Measurements from ENCODE around the gene COL5A1.

COL5A1 gene

DNA sequence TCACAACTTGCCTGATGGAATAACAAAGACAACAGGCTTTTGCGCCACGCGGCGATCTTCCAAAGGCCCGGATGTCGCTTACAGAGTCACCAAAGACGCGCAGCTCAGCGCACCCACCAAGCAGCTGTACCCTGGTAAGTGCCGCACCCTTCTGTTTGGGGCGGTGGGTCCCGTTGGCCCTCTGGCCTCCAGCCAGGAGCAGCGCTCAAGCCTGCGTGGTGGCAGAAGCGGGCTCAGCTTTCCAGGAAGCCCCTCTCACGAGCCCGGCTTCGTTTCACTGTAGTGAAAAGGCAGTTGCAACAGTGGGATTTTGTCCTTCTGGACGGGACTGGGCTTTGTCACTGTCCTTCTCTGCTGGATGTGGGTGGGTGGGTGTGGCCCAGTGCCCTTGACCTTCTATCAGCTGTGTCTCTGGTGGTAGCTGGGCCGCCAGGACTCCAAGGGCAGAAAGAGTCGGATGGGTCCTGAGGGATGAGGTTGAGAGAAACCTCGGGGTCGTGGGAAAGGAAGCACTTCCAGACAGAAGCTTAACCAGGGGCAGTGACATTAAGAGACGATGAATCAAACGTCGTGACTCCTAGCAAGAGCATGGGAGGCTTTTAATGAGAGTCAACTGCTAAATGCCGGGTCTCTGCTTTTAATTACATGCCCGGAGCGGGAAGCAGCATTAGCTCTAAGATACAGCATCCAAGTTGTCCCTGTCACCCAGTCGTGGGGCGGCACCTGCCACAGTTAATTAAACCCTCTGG lies 49.5 kb downstream of the COL5A1 start:
- in situ Hi-C loops (cut with HindIII; ENCODE audit: low sequenced_read_pairs): loop anchor here (5.0 kb wide), 2 partner anchors 51 to 249 kb away; no protein-coding TSS in a partner anchor
- DNase-seq (ENCODE audit: low read depth): no peak
- H3K4me3 ChIP-seq (ENCODE audit: low read depth, low read length): no peak overlapping the region
- TF ChIP-seq, protein P1, sequence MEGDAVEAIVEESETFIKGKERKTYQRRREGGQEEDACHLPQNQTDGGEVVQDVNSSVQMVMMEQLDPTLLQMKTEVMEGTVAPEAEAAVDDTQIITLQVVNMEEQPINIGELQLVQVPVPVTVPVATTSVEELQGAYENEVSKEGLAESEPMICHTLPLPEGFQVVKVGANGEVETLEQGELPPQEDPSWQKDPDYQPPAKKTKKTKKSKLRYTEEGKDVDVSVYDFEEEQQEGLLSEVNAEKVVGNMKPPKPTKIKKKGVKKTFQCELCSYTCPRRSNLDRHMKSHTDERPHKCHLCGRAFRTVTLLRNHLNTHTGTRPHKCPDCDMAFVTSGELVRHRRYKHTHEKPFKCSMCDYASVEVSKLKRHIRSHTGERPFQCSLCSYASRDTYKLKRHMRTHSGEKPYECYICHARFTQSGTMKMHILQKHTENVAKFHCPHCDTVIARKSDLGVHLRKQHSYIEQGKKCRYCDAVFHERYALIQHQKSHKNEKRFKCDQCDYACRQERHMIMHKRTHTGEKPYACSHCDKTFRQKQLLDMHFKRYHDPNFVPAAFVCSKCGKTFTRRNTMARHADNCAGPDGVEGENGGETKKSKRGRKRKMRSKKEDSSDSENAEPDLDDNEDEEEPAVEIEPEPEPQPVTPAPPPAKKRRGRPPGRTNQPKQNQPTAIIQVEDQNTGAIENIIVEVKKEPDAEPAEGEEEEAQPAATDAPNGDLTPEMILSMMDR (IDR thresholded peaks at IDR 0.05; ENCODE audit: low read depth, low read length, missing control alignments): no peak

DNA sequence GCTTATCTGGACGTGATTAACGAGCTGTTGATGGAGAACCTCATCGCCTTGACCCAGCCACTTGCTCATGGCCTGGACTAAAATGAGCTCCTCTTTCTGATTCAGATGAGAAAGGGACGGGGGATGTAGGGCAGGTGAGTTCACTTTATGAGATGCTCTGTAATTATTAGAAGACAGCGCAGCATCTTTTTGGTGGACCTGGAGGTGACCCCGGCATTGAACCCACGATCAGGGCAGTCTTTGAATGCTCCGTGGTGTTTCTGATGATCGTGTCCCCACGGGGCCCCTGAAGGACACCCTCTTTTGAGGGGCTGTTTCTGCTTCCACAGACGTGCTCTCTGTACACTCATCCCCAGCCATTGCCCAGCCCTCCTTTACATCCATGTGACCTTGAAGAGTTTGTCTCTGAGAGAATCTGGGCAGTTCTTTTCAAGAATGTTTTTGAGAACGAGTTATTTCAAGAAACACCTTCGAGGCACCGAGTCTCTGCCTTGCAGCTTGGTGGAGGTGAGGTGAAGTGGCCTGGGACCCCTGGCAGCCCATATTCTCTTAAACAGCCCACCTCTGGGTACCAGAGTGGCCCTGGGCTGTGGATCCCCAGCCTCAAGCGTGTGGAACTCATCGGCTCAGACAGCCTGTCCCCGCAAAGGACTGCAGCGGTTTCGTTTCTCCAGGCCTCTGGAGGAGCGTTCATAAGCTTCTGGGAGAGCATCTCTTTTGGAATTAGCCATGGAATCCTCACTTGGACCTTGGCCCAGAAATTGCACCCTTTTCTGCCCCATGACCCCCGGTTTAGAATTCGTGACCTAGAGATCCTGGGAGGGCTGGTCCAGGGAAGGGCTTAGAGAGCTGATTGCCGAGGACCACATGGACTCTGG lies 50.3 kb downstream of the COL5A1 start:
- DNase-seq (ENCODE audit: low read depth): no peak
- TF ChIP-seq, protein P1 (IDR thresholded peaks at IDR 0.05; ENCODE audit: low read depth, low read length, missing control alignments): no peak
- no peak overlapping the region for H3K4me3 ChIP-seq (ENCODE audit: low read depth, low read length)
- in situ Hi-C loops (cut with HindIII; ENCODE audit: low sequenced_read_pairs): loop anchor here (5.0 kb wide), 2 partner anchors 50 to 250 kb away; no protein-coding TSS in a partner anchor

- in situ Hi-C loops (cut with HindIII; ENCODE audit: low sequenced_read_pairs): loop anchor here (5.0 kb wide), 2 partner anchors 50 to 250 kb away; no protein-coding TSS in a partner anchor
- TF ChIP-seq, protein P1 (IDR thresholded peaks at IDR 0.05; ENCODE audit: low read depth, low read length, missing control alignments): no peak
- DNase-seq (ENCODE audit: low read depth): no peak
- H3K4me3 ChIP-seq (ENCODE audit: low read depth, low read length): no peak overlapping the region
Measured at GRCh38 chr9:134692573-134692860, 50.9 kb downstream of the COL5A1 start.

- DNase-seq (ENCODE audit: low read depth): no peak
- TF ChIP-seq, protein P1 (IDR thresholded peaks at IDR 0.05; ENCODE audit: low read depth, low read length, missing control alignments): no peak
- in situ Hi-C loops (cut with HindIII; ENCODE audit: low sequenced_read_pairs): loop anchor here (5.0 kb wide), 2 partner anchors 49 to 251 kb away; no protein-coding TSS in a partner anchor
- H3K4me3 ChIP-seq (ENCODE audit: low read depth, low read length): no peak overlapping the region
Measured at GRCh38 chr9:134693011-134693410, 51.4 kb downstream of the COL5A1 start.

DNA sequence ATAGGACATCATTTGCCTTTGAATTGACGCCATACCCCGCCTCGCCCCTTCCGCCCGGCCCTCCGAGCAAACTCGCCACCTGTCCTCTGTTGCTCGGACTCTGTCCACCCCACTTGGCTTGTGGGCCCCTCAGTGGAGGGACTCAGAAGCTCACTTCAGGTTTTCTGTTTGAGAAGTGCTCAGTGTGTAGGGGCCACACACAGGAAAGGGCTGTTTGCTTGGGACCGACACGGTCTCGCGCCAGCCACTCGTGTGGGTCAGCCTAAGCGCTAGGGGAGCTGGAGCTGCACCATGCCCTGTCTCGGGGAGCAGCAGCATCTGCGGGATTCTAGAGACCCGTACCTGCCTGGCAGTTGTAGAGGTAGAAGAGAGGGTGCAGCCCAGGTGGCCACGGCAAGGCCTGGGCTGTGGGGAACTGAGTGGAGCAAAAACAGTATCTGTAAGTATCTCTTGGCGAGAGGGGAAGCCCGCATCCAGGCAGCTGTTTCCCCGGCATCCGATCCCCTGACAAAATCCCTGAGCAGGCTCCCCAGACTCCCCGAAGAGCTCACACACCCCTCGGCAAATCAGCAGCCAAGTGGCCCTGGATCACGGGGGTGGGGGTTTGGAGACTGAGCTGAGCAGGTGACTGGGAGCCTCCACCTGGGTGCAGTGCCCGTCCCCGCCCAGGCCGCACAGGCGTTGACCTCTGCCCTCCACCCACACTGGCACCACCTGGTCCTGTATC lies 52.2 kb downstream of the COL5A1 start:
- TF ChIP-seq, protein P1 (IDR thresholded peaks at IDR 0.05; ENCODE audit: low read depth, low read length, missing control alignments): no peak
- in situ Hi-C loops (cut with HindIII; ENCODE audit: low sequenced_read_pairs): loop anchor here (5.0 kb wide), 2 partner anchors 48 to 252 kb away; no protein-coding TSS in a partner anchor
- H3K4me3 ChIP-seq (ENCODE audit: low read depth, low read length): no peak overlapping the region
- DNase-seq (ENCODE audit: low read depth): no peak

DNA sequence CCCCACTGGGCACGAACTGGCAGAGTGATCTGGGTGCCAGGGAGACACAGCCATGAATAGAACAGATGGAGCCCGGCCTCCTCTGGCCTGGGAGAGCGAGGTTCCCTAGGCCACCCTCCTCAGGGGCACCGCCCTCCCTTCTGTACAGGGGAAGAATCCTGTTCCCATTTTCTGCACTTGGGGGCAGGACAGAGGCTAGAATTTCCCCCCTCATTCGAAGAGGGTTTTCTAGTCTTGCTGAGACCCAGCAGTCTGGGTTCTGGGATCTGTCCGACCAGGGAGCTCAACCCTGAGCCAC lies 52.7 kb downstream of the COL5A1 start:
- TF ChIP-seq, protein P1 (IDR thresholded peaks at IDR 0.05; ENCODE audit: low read depth, low read length, missing control alignments): no peak
- DNase-seq (ENCODE audit: low read depth): no peak
- no peak overlapping the region for H3K4me3 ChIP-seq (ENCODE audit: low read depth, low read length)
- in situ Hi-C loops (cut with HindIII; ENCODE audit: low sequenced_read_pairs): loop anchor here (5.0 kb wide), 2 partner anchors 48 to 252 kb away; no protein-coding TSS in a partner anchor

Data from astrocyte of the cerebellum (primary cell).